ENCODE measurements around the gene CCDC3. TPM values are rescaled to one million over a fixed set of nuclear protein-coding genes. Genes with fewer than 3 reads are reported as not detected.

The CCDC3 gene
- total and polyA plus RNA-seq, 8 donors = 6.0 to 11.8 (median 8.2) TPM

DNA sequence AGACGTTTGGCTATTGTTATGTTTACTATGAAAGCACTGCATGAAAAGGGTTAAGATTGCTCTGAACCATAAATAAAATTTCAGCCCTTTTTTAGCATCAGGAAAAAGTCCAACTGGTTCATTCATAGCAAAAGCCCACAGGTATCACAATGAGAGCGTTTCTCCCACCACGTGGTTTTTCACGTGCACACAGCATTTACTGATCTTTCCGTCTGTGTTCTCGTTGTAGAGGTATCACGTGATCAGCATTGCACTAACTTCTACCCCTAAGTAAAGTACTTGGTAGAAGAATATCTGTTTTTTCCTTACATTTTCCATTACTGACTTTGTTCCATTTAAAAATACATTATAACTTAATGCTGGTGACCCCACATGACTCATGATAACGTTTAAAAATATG, 17.8 kb upstream of the CCDC3 start:
- intact Hi-C loops (cut with DNase I) = no loop called here
- no peaks in the 10 kb centered on the region for H3K4me1 ChIP-seq
- no peak overlapping the region for H3K27ac ChIP-seq
- H3K9me3 ChIP-seq = peaks cover 0 to 13% of the 10 kb centered on the region in 2 donors
- TF ChIP-seq, protein P1, sequence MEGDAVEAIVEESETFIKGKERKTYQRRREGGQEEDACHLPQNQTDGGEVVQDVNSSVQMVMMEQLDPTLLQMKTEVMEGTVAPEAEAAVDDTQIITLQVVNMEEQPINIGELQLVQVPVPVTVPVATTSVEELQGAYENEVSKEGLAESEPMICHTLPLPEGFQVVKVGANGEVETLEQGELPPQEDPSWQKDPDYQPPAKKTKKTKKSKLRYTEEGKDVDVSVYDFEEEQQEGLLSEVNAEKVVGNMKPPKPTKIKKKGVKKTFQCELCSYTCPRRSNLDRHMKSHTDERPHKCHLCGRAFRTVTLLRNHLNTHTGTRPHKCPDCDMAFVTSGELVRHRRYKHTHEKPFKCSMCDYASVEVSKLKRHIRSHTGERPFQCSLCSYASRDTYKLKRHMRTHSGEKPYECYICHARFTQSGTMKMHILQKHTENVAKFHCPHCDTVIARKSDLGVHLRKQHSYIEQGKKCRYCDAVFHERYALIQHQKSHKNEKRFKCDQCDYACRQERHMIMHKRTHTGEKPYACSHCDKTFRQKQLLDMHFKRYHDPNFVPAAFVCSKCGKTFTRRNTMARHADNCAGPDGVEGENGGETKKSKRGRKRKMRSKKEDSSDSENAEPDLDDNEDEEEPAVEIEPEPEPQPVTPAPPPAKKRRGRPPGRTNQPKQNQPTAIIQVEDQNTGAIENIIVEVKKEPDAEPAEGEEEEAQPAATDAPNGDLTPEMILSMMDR (IDR thresholded peaks at IDR 0.05) = no peak
- no peak overlapping the region for H3K4me3 ChIP-seq
- H3K27me3 ChIP-seq = no peaks in the 10 kb centered on the region
- no peaks in the 10 kb centered on the region for H3K36me3 ChIP-seq
- ATAC-seq = no peak
- no peak for DNase-seq

DNA sequence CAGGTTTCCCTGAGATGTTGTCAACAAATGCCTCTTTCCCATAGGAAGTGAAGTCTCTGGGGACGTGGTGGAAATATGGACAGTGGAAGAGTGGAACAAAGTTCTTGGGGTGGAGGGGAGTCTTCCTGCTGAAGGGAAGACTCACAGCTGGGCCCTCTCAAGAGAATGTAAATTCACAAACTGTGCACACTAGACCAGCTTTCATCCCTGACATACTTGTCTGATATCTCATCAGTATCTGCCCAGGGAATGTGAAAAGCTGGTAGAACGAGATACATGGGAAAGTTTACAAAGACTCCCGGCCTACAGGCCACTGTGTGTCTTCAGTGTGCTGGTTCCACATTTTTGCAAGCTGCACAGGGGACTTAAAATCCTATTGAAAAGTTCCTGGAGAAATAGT, 16.7 kb upstream of the CCDC3 start:
- Histone ChIP-seq H3K4me3 (no peak overlapping the region), H3K4me1 (no peaks in the 10 kb centered on the region), H3K9me3 (peaks cover 0 to 4% of the 10 kb centered on the region in 2 donors), H3K27ac (no peak overlapping the region), H3K36me3 (no peaks in the 10 kb centered on the region), H3K27me3 (no peaks in the 10 kb centered on the region)
- DNase-seq (no peak), ATAC-seq (no peak)
- TF ChIP-seq, protein P1 (IDR thresholded peaks at IDR 0.05) = no peak
- intact Hi-C loops (cut with DNase I) = no loop called here

DNA sequence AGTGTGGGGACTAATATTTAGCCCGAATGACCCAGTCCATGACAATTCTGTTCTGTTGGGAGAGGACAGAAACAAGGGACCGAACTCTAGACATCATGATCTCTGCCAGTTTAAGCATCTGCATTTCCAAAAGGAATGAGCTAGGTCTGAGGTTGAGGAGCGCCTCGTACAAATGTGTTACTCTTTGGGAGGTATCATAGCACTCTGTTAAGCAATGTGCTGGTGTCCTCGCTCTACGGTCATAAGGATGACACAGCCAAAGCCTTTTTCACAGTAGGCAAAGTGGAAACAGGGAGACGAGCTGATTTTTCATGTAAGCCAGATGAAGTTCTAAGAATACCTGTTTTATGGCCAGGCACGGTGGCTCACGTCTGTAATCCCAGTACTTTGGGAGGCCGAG, 15.4 kb upstream of the CCDC3 start:
- ATAC-seq (no peak), DNase-seq (no peak)
- TF ChIP-seq, protein P1 (IDR thresholded peaks at IDR 0.05) = no peak
- H3K9me3 ChIP-seq = peaks cover 0 to 6% of the 10 kb centered on the region in 2 donors
- H3K36me3 ChIP-seq = no peaks in the 10 kb centered on the region
- H3K27me3 ChIP-seq = no peaks in the 10 kb centered on the region
- no peak overlapping the region for H3K4me3 ChIP-seq
- intact Hi-C loops (cut with DNase I) = no loop called here
- H3K4me1 ChIP-seq = no peaks in the 10 kb centered on the region
- H3K27ac ChIP-seq = no peak overlapping the region

DNA sequence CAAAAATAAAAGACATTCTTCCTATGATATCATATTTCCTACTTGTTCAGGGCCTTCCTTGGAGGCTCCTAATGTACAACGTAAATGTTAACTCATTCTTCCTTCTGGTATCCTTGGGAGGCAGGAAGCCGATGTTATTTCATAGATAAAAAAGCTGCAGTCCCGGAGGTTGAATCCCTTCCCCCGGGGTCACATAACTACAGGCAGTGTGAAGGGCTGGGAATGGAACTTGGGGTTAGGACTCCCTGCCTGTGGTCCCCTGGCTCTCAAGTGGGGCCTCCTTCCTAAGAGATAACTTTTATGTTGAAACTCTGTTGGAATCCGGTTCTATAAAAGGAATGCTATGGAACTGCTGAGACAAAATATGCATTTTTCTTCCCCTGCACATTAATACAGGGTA, 14.9 kb upstream of the CCDC3 start:
- intact Hi-C loops (cut with DNase I) = no loop called here
- no peaks in the 10 kb centered on the region for H3K27me3 ChIP-seq
- H3K36me3 ChIP-seq = no peaks in the 10 kb centered on the region
- peaks cover 0 to 8% of the 10 kb centered on the region in 2 donors for H3K9me3 ChIP-seq
- TF ChIP-seq, protein P1 (IDR thresholded peaks at IDR 0.05) = no peak
- DNase-seq (no peak), ATAC-seq (no peak)
- no peak overlapping the region for H3K27ac ChIP-seq
- H3K4me3 ChIP-seq = no peak overlapping the region
- H3K4me1 ChIP-seq = no peaks in the 10 kb centered on the region

DNA sequence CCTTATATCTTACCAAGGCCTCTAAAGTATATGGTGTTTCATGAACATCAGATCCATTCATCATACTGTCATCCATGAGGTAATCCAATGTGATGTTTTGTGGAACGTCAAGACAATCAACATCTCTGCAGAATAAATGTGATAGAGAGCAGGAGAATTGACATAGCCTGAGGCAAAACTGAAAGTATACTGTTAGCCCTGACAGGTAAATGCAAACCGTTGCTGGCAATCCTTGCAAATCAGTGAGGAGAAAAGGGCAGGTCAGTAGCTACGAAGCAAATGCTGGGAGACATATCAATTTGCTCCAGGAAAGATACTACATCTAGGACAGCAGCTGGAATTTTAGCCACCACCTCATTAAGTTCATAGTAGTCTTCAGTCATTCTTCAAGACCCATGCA, 4.5 kb upstream of the CCDC3 start:
- peaks cover 0 to 7% of the 10 kb centered on the region in 2 donors for H3K4me1 ChIP-seq
- intact Hi-C loops (cut with DNase I) = no loop called here
- ATAC-seq (no peak), DNase-seq (no peak)
- peaks cover 0 to 3% of the 10 kb centered on the region in 2 donors for H3K9me3 ChIP-seq
- no peak overlapping the region for H3K4me3 ChIP-seq
- peaks cover 27 to 44% of the 10 kb centered on the region in 2 donors for H3K27me3 ChIP-seq
- no peaks in the 10 kb centered on the region for H3K36me3 ChIP-seq
- TF ChIP-seq, protein P1 (IDR thresholded peaks at IDR 0.05) = no peak
- no peak overlapping the region for H3K27ac ChIP-seq
